Measurements from ENCODE around the gene SOCS2. TPM values are rescaled to one million over a fixed set of nuclear protein-coding genes. Genes with fewer than 3 reads are reported as not detected.

Gene SOCS2
- total RNA-seq, 2 donors from 2014 or later: 24.3 to 37.7 TPM

- H3K9me3 ChIP-seq (ENCODE audit: control insufficient read depth, low read length, poor library complexity, severe bottlenecking): no peaks in the 10 kb centered on the region
- Mint-ChIP-seq H3K27me3 (peaks cover 24% of the 10 kb centered on the region), H3K4me1 (peaks cover 28% of the 10 kb centered on the region), H3K4me3 (peak overlapping the region; percentile 94), H3K36me3 (ENCODE audit: low read depth) (peaks cover 4% of the 10 kb centered on the region), H3K27ac (peak overlapping the region; percentile 84)
- DNase-seq: peak; percentile 11 to 14 (median 14)
- ATAC-seq: peak; percentile 86
Observed at GRCh38 chr12:93591137-93591868, 18.8 kb downstream of the SOCS2 start.

GRCh38 chr12:93592641-93593406 lies 20.3 kb downstream of the SOCS2 start:
- Mint-ChIP-seq H3K4me1 (peaks cover 27% of the 10 kb centered on the region), H3K36me3 (ENCODE audit: low read depth) (peaks cover 4% of the 10 kb centered on the region), H3K27ac (no peak overlapping the region), H3K27me3 (peaks cover 24% of the 10 kb centered on the region), H3K4me3 (no peak overlapping the region)
- DNase-seq: no peak
- H3K9me3 ChIP-seq (ENCODE audit: control insufficient read depth, low read length, poor library complexity, severe bottlenecking): no peaks in the 10 kb centered on the region
- no peak for ATAC-seq

- H3K9me3 ChIP-seq (ENCODE audit: control insufficient read depth, low read length, poor library complexity, severe bottlenecking): no peaks in the 10 kb centered on the region
- Mint-ChIP-seq H3K27ac (no peak overlapping the region), H3K36me3 (ENCODE audit: low read depth) (peaks cover 5% of the 10 kb centered on the region), H3K27me3 (peaks cover 24% of the 10 kb centered on the region), H3K4me1 (peaks cover 23% of the 10 kb centered on the region), H3K4me3 (no peak overlapping the region)
- ATAC-seq: no peak
- DNase-seq: no peak
Observed at GRCh38 chr12:93593843-93594242, 21.4 kb downstream of the SOCS2 start.

- H3K9me3 ChIP-seq (ENCODE audit: control insufficient read depth, low read length, poor library complexity, severe bottlenecking): no peaks in the 10 kb centered on the region
- Mint-ChIP-seq H3K4me1 (peaks cover 17% of the 10 kb centered on the region), H3K27me3 (peaks cover 24% of the 10 kb centered on the region), H3K36me3 (ENCODE audit: low read depth) (peaks cover 5% of the 10 kb centered on the region), H3K4me3 (no peak overlapping the region), H3K27ac (no peak overlapping the region)
- DNase-seq (no peak), ATAC-seq (no peak)
Observed at GRCh38 chr12:93594766-93595311, 22.4 kb downstream of the SOCS2 start.

- Mint-ChIP-seq H3K27ac (no peak overlapping the region), H3K36me3 (ENCODE audit: low read depth) (peaks cover 5% of the 10 kb centered on the region), H3K4me1 (peaks cover 15% of the 10 kb centered on the region), H3K27me3 (peaks cover 24% of the 10 kb centered on the region), H3K4me3 (no peak overlapping the region)
- no peaks in the 10 kb centered on the region for H3K9me3 ChIP-seq (ENCODE audit: control insufficient read depth, low read length, poor library complexity, severe bottlenecking)
- ATAC-seq (no peak), DNase-seq (no peak)
Observed at GRCh38 chr12:93595351-93595750, 22.9 kb downstream of the SOCS2 start.

GRCh38 chr12:93597608-93598007 lies 25.1 kb downstream of the SOCS2 start:
- ATAC-seq (no peak), DNase-seq (no peak)
- Mint-ChIP-seq H3K4me1 (peaks cover 5% of the 10 kb centered on the region), H3K27me3 (peaks cover 11% of the 10 kb centered on the region), H3K27ac (no peak overlapping the region), H3K4me3 (no peak overlapping the region), H3K36me3 (ENCODE audit: low read depth) (peaks cover 5% of the 10 kb centered on the region)
- no peaks in the 10 kb centered on the region for H3K9me3 ChIP-seq (ENCODE audit: control insufficient read depth, low read length, poor library complexity, severe bottlenecking)

- Mint-ChIP-seq H3K27me3 (peaks cover 7% of the 10 kb centered on the region), H3K36me3 (ENCODE audit: low read depth) (peaks cover 2% of the 10 kb centered on the region), H3K4me3 (no peak overlapping the region), H3K27ac (no peak overlapping the region), H3K4me1 (no peaks in the 10 kb centered on the region)
- no peak for DNase-seq
- no peaks in the 10 kb centered on the region for H3K9me3 ChIP-seq (ENCODE audit: control insufficient read depth, low read length, poor library complexity, severe bottlenecking)
- ATAC-seq: no peak
Observed at GRCh38 chr12:93599192-93599591, 26.7 kb downstream of the SOCS2 start.

- H3K4me1 Mint-ChIP-seq: no peaks in the 10 kb centered on the region
- peaks cover 2% of the 10 kb centered on the region for H3K36me3 Mint-ChIP-seq (ENCODE audit: low read depth)
- no peak overlapping the region for H3K27ac Mint-ChIP-seq
- DNase-seq (no peak), ATAC-seq (no peak)
- H3K4me3 Mint-ChIP-seq: no peak overlapping the region
- H3K9me3 ChIP-seq (ENCODE audit: control insufficient read depth, low read length, poor library complexity, severe bottlenecking): no peaks in the 10 kb centered on the region
- peaks cover 18% of the 10 kb centered on the region for H3K27me3 Mint-ChIP-seq
Observed at GRCh38 chr12:93601591-93601990, 29.1 kb downstream of the SOCS2 start.

DNA sequence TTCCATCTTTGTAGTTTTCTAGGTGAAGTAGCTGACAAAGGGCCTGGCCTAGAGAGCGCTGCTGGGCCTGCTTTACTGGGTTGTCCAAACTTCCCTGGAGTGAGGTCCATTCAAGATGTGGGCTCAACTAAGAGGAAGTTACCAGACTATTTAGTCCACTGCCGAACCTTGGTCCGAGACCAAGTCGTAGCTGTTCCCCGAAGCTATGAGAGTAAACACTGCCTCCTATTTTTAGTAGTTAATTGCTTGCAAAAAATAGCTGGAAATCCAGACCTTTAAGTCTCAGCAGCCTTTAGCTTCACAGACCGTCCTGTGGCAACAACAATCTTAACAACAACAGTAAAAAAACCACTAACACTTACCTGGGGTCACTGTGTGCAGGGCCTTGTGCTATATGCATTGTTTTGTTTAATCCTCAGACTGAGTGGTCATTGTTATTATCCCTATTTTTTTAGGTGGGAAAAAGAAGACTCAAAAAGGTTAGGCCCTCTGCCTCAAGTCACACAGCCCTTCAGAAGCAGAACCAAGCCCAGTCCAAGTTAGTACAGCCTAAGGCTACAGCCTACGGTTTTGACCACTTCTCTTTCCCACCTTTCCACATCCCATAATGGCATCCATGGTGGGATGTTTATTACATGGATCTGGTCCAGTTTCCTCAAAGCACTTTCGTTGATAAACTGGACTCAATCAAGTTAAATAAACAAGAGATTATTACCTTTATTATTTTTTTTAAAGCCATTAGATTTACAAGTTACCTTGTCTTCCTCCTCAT lies 30.6 kb downstream of the SOCS2 start:
- H3K4me1 Mint-ChIP-seq: no peaks in the 10 kb centered on the region
- H3K36me3 Mint-ChIP-seq (ENCODE audit: low read depth): no peaks in the 10 kb centered on the region
- H3K27me3 Mint-ChIP-seq: peaks cover 18% of the 10 kb centered on the region
- H3K9me3 ChIP-seq (ENCODE audit: control insufficient read depth, low read length, poor library complexity, severe bottlenecking): no peaks in the 10 kb centered on the region
- no peak overlapping the region for H3K27ac Mint-ChIP-seq
- no peak overlapping the region for H3K4me3 Mint-ChIP-seq
- DNase-seq (no peak), ATAC-seq (no peak)

- no peak for ATAC-seq
- no peaks in the 10 kb centered on the region for H3K9me3 ChIP-seq (ENCODE audit: control insufficient read depth, low read length, poor library complexity, severe bottlenecking)
- DNase-seq: no peak
- no peak overlapping the region for H3K27ac Mint-ChIP-seq
- peaks cover 25% of the 10 kb centered on the region for H3K27me3 Mint-ChIP-seq
- no peaks in the 10 kb centered on the region for H3K36me3 Mint-ChIP-seq (ENCODE audit: low read depth)
- H3K4me1 Mint-ChIP-seq: no peaks in the 10 kb centered on the region
- no peak overlapping the region for H3K4me3 Mint-ChIP-seq
Observed at GRCh38 chr12:93603762-93604161, 31.3 kb downstream of the SOCS2 start.

GRCh38 chr12:93608313-93608712 lies 35.8 kb downstream of the SOCS2 start:
- Mint-ChIP-seq H3K36me3 (ENCODE audit: low read depth) (peaks cover 2% of the 10 kb centered on the region), H3K27me3 (peaks cover 43% of the 10 kb centered on the region), H3K4me3 (no peak overlapping the region), H3K27ac (no peak overlapping the region), H3K4me1 (peaks cover 6% of the 10 kb centered on the region)
- ATAC-seq (no peak), DNase-seq (no peak)
- H3K9me3 ChIP-seq (ENCODE audit: control insufficient read depth, low read length, poor library complexity, severe bottlenecking): no peaks in the 10 kb centered on the region

DNA sequence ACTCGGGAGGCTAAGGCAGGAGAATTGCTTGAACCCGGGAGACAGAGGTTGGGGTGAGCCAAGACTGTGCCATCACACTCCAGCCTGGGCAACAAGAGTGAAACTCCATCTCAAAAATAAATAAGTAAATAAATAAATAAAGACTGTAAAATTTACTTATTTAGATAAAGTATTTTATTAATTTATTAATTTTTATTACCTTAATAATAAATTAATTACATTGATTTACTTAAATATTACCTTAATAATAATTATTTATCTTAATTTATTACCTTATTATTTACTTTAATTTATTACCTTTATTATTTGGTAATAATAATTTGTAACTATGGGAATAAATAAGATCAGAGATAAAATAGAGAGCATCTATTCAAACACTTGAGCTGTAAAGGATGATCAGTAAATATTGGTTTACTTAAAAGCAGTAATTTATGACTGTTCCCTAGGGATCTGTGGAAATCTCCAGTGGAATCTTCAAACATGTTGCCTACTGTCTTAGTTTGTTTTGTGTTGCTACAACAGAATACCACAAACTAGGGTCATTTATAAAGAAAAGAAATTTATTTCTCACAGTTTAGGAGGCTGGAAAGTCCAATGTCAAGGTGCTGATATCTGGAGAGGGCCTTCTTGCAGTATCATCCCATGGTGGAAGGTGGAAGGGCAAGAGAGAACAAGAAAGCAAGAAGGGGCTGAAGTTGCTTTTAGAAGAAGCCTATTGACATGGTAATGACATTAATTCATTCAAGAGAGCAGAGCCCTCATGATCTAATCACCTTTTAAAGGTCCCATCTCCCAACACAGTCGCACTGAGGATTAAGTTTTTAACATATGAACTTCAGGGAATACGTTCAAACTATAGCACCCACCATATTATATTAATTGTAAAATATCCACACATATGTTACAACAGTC lies 37.1 kb downstream of the SOCS2 start:
- Mint-ChIP-seq H3K4me3 (no peak overlapping the region), H3K27ac (no peak overlapping the region), H3K36me3 (ENCODE audit: low read depth) (peaks cover 2% of the 10 kb centered on the region), H3K4me1 (peaks cover 6% of the 10 kb centered on the region), H3K27me3 (peaks cover 37% of the 10 kb centered on the region)
- ATAC-seq (no peak), DNase-seq (no peak)
- no peaks in the 10 kb centered on the region for H3K9me3 ChIP-seq (ENCODE audit: control insufficient read depth, low read length, poor library complexity, severe bottlenecking)

Measured in T-helper 17 cell (primary cell).